GM18907 (cell line): ENCODE results near the gene IL3RA.
A peak's percentile ranks its signal among the peaks of the same experiment; 100 is the strongest.

Experiments
- ATAC-seq: cut with Tn5 transposase; IDR thresholded peaks from one replicate; pipeline ENCODE4 v1.9.1; 2021; ENCODE audit warnings: mild to moderate bottlenecking, moderate library complexity; ENCODE audit not compliant: unreplicated experiment

The IL3RA gene

DNA sequence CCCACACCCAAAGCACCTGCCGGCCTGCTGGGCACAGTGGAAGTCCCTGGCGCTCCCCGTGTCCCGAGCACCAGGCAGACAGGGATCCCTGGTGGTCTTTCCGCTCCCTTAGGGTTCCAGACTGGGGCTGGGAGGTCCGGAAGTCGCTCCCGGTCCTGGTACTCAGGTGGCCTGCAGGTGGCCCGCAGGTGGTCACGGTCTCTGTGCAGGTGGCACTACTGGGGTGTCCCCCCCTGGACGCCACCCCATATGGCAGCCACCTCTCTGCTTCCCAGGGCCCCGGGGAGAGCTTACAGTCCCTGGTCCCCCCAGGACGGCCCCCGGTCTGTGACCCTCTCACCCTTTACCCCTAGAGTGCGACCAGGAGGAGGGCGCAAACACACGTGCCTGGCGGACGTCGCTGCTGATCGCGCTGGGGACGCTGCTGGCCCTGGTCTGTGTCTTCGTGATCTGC, 41.7 kb downstream of the IL3RA start:
- no peak for ATAC-seq

GRCh38 chrX:1380672-1381233, 44.2 kb downstream of the IL3RA start:
- no peak for ATAC-seq

- ATAC-seq: no peak
Observed at GRCh38 chrX:1384658-1385252, 48.2 kb downstream of the IL3RA start.

DNA sequence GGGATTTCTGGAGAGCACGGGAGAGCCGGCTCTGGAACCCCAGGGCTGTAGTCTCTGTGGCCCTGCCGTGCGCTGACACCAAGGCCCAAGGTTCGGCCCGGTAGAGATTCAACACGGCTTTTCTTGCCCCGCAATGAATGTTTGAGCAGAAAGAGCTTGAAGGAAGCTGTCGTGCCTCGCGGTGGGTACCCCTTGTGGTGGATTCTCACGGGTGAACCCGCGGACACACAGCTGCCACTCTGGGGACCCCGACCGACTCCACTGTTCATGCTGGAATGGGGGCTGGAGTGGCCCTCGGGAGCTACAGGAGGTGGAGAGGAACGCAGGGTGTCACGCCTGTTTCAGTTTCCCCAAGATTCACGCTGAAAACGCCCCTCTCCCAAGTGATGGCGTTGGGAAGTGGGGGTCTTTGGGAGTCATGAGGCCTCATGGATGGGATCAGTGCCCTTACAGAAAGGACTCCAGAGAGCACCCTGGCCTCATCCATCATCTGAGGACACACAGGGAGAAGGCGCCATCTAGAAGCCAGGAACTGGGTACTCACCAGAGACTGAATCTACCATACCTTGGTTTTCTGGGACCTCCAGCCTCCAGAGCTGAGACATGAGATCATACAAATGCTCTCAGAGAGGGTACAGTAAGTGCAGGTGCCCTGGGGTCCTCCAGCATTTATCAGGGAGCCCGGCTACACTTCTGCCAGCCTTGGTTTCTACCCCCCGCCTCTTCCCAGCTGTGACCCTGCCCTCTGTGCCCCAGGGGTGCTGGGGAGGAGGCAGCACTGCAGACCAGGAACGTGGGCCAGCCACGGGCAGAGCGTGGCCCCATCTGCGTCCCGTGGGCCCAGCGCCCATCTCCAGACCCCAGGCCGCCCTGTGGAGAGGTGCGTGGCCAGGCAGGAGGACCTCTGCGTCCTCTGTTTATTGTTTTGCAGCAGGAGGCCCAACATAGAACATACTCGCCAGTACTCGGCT, 49.0 kb downstream of the IL3RA start:
- no peak for ATAC-seq

DNA sequence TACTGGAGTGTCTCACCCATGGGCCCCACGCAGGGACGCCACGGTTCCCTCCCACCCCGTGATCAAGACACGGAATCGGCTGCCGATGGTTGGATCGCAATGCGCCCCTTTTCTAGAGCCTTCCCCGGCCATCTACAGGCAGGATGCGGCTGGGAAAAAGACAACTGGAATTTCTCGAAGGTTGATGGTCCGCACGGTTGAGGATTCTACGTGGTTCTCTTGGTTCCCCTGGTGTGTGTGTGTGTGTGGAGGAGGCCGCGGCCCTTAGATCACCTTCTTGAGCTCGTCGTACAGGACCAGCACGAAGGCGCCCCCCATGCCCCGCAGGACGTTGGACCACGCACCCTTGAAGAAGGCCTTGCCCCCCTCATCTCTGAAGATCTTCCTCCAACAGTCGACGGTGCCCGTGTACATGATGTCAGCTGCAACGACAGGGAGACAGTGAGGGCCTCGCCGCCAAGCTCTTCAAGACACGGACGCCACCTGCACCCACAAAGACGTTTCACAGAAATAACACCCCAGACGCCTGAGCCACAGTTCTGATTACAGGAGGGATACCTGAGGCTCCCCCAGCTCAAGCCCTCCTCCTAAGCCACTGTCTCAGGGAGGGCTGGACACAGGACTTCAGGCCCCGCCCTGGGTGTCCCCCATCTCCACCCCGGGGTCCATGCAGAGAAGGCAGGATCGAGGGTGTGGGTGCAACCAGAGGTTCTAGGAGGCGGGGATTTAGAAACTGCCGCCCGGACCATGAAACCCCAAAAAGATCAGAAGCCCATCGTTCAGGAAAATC, 49.9 kb downstream of the IL3RA start:
- no peak for ATAC-seq

DNA sequence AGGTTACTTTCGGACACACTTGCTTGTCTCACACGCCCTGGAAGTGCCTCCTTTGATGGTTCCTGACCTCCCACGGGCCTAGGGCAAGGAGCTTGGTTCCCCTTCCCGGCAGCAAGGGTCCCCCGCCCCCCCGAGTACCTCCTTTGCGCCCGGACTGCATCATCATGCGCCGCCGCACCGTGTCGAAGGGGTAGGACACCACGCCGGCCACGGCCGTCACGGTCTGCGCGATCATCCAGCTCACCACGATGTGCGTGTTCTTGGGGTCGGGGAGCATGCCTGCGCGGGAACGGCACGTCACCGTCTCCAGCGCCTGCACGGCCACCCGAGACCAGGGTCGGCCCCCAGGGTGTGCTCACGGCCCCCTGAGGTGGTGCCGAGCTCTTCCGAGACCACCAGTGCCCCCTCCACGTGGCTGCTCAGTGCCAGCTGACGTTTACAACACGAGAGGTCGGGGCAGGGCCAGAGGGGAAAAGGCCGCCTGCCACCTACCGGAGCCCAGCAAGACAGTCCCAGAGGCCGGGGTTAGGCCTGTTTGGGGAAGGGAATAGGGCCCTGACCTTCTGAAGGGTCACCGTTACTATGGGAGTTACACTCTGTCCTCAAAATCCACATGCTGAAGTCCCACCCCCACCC, 50.7 kb downstream of the IL3RA start:
- ATAC-seq: no peak

DNA sequence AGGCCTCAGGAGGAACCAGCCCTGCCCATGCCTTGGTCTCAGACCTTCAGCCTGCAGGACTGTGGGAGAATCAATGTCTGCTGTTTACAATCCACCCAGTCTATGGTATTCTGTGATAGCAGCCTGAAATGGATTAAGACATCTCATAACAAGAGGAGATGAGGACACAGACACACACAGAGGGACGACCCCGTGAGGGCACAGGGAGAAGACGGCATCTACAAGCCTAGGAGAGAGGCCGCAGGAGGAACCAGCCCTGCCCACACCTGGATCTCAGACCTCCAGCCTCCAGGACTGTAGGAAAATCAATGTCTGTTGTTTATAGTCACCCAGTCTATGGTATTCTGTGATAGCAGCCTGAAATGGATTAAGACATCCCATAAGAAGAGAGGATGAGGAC, 52.1 kb downstream of the IL3RA start:
- no peak for ATAC-seq

DNA sequence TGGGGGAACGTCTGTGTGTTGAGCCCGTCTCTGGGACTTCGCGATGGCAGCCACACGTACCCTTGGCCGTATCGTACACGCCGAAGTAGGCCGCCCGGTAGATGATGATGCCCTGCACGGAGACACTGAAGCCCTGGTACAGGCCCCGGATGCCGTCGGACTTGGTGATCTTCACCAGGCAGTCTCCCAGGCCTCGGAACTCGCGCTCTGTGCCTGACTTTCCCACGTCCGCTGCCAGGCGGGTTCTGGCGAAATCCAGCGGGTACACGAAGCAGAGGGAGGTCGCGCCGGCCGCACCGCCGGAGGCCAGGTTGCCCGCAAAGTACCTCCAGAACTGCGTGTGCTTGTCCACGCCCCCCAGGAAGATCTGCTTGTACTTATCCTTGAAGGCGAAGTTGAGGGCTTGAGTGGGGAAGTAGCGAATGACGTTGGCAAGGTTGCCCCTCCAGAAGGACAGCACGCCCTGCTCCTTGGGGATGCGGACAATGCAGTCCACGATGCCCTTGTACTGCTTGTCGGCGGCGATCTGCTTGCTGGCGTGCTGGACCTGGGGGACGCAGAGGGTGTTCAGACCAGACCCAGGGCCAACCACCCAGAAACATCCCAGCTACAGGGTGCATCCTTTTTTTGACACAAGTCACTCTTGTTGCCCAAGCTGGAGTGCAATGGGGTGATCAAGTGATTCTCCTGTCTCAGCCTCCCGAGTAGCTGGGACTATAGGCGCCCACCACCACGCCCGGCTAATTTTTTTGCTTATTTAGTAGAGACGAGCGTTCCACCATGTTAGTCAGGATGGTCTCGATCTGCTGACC, 52.8 kb downstream of the IL3RA start:
- no peak for ATAC-seq

- ATAC-seq: no peak
Observed at GRCh38 chrX:1389993-1390285, 53.4 kb downstream of the IL3RA start.

- ATAC-seq: no peak
Observed at GRCh38 chrX:1390621-1391369, 54.2 kb downstream of the IL3RA start.

GRCh38 chrX:1391370-1391706, 54.8 kb downstream of the IL3RA start:
- no peak for ATAC-seq

GRCh38 chrX:1391707-1392375, 55.3 kb downstream of the IL3RA start, which contains the start of gene SLC25A6:
SLC25A6 (minus strand) TSS chrX:1392113; CDS start chrX:1392009, 104 bp downstream.
- ATAC-seq: peak; percentile 93

- ATAC-seq: peak; percentile 35
Observed at GRCh38 chrX:1392376-1393068, 55.9 kb downstream of the IL3RA start.

DNA sequence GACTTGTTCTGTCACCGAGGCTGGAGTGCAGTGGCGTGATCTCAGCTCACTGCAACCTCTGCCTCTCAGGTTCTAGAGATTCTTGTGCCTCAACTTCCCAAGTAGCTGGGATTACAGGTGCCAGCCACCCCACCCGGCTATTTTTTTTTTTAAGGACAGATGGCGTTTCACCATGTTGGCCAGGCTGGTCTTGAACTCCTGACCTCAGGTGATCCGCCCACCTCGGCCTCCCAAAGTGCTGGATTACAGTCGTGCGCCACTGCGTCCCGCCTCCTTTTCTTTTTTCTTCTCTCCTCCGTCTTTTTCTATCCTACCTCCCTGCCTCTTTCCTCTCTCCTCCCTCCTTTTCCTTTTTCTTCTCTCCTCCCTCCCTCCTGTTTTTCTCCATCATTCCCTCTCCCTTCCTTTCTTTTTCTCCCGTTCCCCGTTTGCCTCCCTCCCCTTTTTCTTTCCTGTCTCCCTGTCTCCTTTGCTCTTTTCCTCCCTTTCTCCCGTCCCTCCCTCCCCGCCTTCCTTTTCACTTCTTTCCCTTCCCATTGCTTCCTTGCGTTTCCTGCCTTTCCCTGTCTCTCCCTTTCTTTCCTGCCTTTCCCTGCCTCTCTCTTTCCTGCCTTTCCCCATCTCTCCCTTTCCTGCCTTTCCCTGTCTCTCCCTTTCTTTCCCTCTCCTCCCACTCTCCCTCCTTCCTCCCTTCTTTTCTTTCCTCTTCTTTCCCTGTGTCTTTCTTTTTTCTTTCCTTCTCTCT, 57.5 kb downstream of the IL3RA start:
- ATAC-seq: no peak

DNA sequence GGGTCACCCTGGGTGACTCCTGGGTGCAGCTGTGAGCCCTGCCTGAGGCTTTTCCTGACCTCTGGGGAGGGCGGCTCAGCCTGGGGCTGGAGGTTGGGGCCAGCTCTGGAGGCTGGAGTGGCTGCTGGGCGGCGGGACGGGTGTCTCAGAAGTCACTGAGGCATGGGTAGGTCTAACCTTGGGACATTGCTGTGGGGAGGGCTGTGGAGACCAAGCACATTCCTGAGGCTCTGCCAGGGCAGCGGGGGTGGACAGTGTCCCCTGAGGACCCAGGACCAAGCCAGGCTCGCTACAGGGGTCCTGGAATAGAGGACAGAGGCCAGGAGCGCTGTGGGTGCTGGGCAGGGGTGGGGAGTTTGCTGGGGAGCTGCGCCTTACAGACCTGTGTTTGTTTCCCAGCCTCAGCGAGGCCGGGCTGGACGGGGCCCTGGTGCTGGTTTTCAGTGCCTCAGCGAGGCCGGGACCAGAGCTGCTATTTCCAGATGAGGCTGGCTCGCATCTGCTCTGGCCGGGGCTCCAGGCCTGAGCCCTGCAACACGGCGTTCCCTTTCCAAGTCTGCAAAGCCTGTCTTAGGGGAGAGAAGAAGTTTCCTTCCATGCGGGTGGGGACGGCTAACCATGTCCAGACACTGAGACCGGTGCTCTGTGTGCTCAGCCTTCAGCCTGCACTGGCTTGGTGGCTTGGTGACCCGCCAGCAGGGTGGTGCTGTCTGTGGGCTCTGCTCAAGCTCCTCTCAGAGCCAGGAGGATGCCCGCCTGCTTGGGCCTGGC, 58.3 kb downstream of the IL3RA start:
- no peak for ATAC-seq

DNA sequence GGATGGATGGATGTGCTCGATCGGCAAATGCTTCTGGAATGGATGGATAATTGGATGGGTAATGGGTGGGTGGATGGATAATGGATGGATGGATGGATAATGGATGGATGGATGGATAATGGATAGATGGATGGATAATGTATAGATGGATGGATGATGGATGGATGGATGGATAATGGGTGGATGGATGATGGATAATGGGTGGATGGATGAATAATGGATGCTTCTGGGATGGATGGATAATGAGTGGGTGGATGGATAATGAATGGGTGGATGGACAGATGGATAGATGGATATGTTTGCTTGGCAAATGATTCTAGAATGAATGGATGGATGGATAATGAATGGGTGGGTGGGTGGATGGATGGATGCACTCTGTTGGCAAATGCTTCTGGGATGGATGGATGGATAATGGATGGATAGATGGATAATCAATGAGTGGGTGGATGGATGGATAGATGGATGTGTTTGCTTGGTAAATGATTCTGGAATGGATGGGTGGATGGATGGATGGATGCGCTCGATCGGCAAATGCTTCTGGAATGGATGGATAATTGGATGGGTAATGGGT, 59.1 kb downstream of the IL3RA start:
- no peak for ATAC-seq
